Uterus (tissue), 4 donors: ENCODE measurements around the gene ABCG1. TPM values are rescaled to one million over a fixed set of nuclear protein-coding genes. Genes with fewer than 3 reads are reported as not detected.

Source experiments
- DNase-seq, 2 donors: peaks; one replicate each; pipeline ENCODE4 v3.0.0-alpha.2; 2019 to 2020
- H3K27ac ChIP-seq, 2 donors: fragments of 200-600 bp; sonication (generic); 1 replicate in 1 of 2; 2 replicates in 1 of 2; pipeline ENCODE4 v1.5.1; 2016 to 2018
- H3K27me3 ChIP-seq, 2 donors: fragments of 200-600 bp; sonication (generic); one replicate each; pipeline ENCODE4 v1.5.1; 2018 to 2019; ENCODE audit warnings: control low read depth in 1 of 2
- H3K36me3 ChIP-seq, 2 donors: fragments of 200-600 bp; sonication (generic); one replicate each; pipeline ENCODE4 v1.5.1; 2019; ENCODE audit warnings: control low read depth in 1 of 2
- H3K4me1 ChIP-seq, 2 donors: fragments of 200-600 bp; sonication (generic); one replicate each; pipeline ENCODE4 v1.5.1; 2018 to 2019; ENCODE audit warnings: control low read depth in 1 of 2
- H3K4me3 ChIP-seq, 2 donors: fragments of 200-600 bp; sonication (generic); 1 replicate in 1 of 2; 2 replicates in 1 of 2; pipeline ENCODE4 v1.5.1; 2018 to 2019; ENCODE audit warnings: mild to moderate bottlenecking in 1 of 2
- H3K9me3 ChIP-seq, 2 donors: fragments of 200-600 bp; sonication (generic); one replicate each; pipeline ENCODE4 v1.5.1; 2019; ENCODE audit warnings: control low read depth in 1 of 2
- CTCF ChIP-seq, 4 experiments: fragments of 200-600 bp in 2 of 4; fragments of 450-650 bp in 2 of 4; sonication (generic) in 2 of 4; IDR thresholded peaks; one replicate each; pipeline ENCODE4 v1.5.1; 2016 to 2019; ENCODE audit warnings: antibody characterized with exemption in 4 of 4, mild to moderate bottlenecking in 2 of 4, moderate library complexity in 1 of 4
- POLR2A ChIP-seq, 2 donors: fragments of 450-650 bp; IDR thresholded peaks; one replicate each; pipeline ENCODE4 v1.6.1; 2016; ENCODE audit warnings: antibody characterized with exemption in 2 of 2, mild to moderate bottlenecking in 1 of 2, moderate library complexity in 1 of 2
- intact Hi-C: fragments of 100-400 bp; cut with DNase I; formaldehyde crosslinking; loops from one replicate; pipeline ENCODE4 v1.15.1; 2023; ENCODE audit warnings: low total_unique reads
- total RNA-seq, 4 donors: library from RNA; depleted of rRNA in 3 of 4; stranded (reverse); fragments of >200 nt in 3 of 4; gene quantifications; one replicate each; pipeline versions ENCODE4 v1.1.0 to v1.2.4, GENCODE V29; 2014 to 2023
- donor health status: DM: yes; HTN: yes; CAD: no.

The ABCG1 gene
- total RNA-seq, 4 donors from 2014 or later = 11.8 to 51.7 (median 18.4) TPM

DNA sequence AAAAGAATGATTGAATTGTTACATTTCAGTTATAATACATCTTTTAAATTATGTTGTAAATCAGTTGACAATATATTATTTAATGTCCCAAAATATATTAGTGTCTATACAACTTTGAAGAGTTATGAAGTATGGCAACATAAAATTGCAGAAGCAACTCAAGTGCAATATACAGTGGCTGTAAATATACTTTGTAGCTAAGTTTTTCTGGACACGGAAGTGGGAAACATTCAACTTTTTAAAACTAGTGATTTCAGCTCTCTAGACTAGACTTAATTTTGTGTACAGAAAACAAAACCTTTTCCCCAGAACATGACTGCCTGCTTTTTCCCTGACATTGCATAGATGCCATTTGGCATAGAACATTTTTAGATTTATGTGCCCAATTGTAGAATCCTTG, 29.5 kb upstream of the ABCG1 start:
- Histone ChIP-seq H3K27me3 (no peaks in the 10 kb centered on the region), H3K4me1 (no peaks in the 10 kb centered on the region), H3K4me3 (no peak overlapping the region), H3K9me3 (no peaks in the 10 kb centered on the region), H3K36me3 (no peaks in the 10 kb centered on the region), H3K27ac (no peak overlapping the region)
- DNase-seq = no peak
- intact Hi-C loops = no loop called here
- no peak for TF ChIP-seq CTCF (IDR thresholded peaks at IDR 0.05)
- no peak for TF ChIP-seq POLR2A (IDR thresholded peaks at IDR 0.05)

DNA sequence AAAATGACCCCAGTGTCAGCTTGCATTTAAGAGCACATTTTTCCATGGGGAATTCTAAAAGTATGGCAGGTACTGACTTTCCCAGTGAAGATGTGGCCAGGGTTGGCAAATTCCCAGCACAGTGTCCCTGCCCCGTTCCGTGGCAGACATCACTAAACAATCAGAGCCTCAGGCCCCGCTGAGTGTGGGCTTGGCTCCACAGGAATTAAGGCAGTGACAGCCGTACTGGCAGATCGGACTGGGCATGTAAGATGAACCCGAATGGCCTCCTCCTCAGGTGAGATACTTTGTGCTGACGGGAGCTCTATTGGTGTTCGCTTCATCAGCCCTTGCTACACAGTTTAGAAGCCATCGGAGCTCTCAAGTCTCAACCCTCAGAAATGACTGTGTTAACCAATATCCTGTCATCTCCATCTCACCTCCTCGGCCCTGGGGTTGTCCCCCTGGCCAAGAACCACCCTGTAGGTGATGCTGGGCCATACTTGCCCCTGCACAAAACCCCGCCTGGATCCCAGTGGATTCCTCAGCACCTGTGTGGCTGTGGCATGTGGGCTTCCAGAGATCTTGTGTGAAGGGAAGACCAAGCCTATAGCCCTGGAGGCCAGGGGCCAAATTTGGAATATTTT, 29.0 kb upstream of the ABCG1 start:
- DNase-seq = no peak
- H3K36me3 ChIP-seq = no peaks in the 10 kb centered on the region
- no peak overlapping the region for H3K27ac ChIP-seq
- H3K27me3 ChIP-seq = no peaks in the 10 kb centered on the region
- no peaks in the 10 kb centered on the region for H3K4me1 ChIP-seq
- H3K9me3 ChIP-seq = no peaks in the 10 kb centered on the region
- TF ChIP-seq CTCF (IDR thresholded peaks at IDR 0.05) (no peak), POLR2A (IDR thresholded peaks at IDR 0.05) (no peak)
- intact Hi-C loops = no loop called here
- no peak overlapping the region for H3K4me3 ChIP-seq

- no peaks in the 10 kb centered on the region for H3K36me3 ChIP-seq
- H3K4me1 ChIP-seq = no peaks in the 10 kb centered on the region
- no peak for DNase-seq
- TF ChIP-seq POLR2A (IDR thresholded peaks at IDR 0.05) (no peak), CTCF (IDR thresholded peaks at IDR 0.05) (no peak)
- H3K4me3 ChIP-seq = no peak overlapping the region
- intact Hi-C loops = no loop called here
- H3K27ac ChIP-seq = no peak overlapping the region
- no peaks in the 10 kb centered on the region for H3K27me3 ChIP-seq
- no peaks in the 10 kb centered on the region for H3K9me3 ChIP-seq
Observed at GRCh38 chr21:42190486-42190863, 28.5 kb upstream of the ABCG1 start.

DNA sequence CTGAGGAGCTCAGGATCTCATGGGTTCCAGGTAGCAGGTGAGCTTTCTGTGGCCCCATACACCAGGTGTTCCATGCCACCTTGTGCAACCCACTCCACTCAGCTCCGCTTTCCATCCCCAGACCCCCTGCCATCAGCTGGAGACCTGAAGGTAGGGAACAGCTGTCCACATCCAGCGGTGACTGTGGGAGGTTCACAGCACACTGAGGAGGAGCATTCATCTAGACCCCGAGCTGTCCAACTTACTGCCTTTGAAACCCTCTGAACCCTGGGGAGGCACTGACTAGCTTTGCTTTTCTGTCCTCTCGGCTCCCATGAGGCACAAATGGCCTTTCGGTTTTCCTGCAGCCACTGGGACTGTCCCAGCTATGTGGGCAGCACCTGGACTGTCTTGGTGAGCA, 27.9 kb upstream of the ABCG1 start:
- Histone ChIP-seq H3K27me3 (no peaks in the 10 kb centered on the region), H3K27ac (no peak overlapping the region), H3K9me3 (no peaks in the 10 kb centered on the region), H3K36me3 (no peaks in the 10 kb centered on the region), H3K4me1 (no peaks in the 10 kb centered on the region), H3K4me3 (no peak overlapping the region)
- intact Hi-C loops = no loop called here
- no peak for DNase-seq
- TF ChIP-seq POLR2A (IDR thresholded peaks at IDR 0.05) = no peak
- TF ChIP-seq CTCF (IDR thresholded peaks at IDR 0.05) = no peak

DNA sequence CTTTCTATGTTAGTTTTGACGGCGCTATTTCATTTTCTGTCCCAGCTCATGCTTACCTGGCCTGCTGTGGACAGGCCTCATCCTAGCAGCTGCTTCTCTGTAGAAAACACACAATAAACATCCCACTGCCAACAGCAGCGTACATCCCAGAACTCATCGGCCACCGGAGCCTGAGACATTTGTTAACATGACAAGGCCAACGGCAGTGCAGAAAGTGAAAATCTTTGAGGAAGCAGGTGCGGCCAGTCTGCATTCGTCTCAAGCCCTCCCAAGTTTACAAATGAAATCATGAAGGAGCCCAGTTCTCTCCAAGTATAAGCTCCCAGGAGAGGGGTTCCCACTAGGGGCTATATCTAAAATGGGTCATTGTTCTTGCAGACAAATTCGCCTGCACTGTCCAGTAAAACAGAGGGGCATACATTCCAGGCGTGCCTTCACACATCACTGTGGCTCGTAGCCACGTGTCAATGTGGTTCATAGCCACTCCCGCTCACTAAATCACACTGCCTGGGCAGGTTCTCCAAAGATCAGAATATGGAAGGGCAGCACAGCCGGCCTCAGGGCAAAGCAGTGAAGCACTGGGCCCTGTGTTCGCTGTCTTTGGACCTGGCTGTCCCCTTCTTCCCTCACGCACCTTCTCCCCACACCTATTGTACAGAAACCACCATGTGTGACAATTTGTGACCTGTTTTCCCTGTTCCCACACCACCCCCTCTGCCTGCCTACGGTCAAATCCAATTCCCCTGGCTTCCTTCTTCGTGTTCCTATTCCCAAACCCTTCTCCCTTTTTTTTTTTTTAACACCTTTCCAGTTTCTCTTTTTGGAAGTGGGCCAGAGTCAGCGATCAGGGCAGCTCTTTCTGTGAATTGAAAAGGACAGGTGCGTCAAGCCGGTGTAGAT, 27.0 kb upstream of the ABCG1 start:
- Histone ChIP-seq H3K27ac (no peak overlapping the region), H3K36me3 (no peaks in the 10 kb centered on the region), H3K4me3 (no peak overlapping the region), H3K27me3 (no peaks in the 10 kb centered on the region), H3K9me3 (no peaks in the 10 kb centered on the region), H3K4me1 (no peaks in the 10 kb centered on the region)
- TF ChIP-seq POLR2A (IDR thresholded peaks at IDR 0.05) (no peak), CTCF (IDR thresholded peaks at IDR 0.05) (no peak)
- intact Hi-C loops = no loop called here
- no peak for DNase-seq
